HG02678 (cell line): ENCODE results near the gene PPARA.

ENCODE experiments used
- ATAC-seq: cut with Tn5 transposase; IDR thresholded peaks from one replicate; pipeline ENCODE4 v1.9.1; 2021; ENCODE audit warnings: mild to moderate bottlenecking, moderate library complexity; ENCODE audit not compliant: unreplicated experiment

The PPARA gene

DNA sequence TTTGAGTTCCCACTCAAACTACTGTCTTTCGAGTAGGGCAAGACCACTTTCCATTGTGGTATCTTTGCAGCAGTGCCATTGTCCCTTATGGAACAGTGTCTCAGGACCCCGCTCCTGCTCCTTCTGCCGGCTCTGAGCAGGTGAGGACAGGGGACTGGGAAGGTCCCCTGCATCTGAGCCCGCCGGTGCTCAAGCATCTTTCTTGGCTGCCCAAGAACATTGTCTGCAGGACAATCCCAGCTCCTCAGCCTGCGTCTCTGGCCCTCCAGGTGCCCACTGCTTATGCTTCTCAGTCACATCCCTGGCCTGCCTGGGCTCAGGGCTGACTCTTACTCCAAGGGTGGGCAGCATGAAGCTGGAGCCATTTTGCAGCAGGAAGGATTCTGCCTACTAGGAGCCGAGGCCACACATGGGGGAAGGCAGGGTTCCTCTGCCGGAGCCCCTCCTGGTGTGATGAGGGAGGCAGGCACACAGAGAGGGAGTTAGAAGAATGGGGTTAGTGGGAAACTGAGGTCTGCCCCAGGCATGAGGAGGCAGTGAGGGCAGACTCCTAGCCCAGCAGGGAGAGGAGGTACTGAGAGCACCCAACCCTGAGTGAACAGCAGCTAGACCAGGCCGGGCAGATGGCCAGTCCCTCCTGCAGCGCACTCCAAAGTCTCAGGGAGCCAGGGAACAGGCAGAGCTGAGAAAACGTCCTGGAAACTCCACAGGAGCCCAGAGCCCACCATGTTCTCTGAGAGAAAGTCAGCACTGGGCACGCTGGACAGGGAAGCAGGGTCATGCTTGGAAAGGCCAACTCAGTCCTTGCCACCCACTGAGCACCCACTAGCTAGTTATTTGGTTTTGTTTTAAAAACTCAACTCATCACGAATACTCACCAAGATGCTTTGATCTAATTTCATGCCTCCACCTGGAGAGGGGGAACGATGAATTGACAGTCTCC, 7.5 kb upstream of the PPARA start:
- ATAC-seq: no peak

DNA sequence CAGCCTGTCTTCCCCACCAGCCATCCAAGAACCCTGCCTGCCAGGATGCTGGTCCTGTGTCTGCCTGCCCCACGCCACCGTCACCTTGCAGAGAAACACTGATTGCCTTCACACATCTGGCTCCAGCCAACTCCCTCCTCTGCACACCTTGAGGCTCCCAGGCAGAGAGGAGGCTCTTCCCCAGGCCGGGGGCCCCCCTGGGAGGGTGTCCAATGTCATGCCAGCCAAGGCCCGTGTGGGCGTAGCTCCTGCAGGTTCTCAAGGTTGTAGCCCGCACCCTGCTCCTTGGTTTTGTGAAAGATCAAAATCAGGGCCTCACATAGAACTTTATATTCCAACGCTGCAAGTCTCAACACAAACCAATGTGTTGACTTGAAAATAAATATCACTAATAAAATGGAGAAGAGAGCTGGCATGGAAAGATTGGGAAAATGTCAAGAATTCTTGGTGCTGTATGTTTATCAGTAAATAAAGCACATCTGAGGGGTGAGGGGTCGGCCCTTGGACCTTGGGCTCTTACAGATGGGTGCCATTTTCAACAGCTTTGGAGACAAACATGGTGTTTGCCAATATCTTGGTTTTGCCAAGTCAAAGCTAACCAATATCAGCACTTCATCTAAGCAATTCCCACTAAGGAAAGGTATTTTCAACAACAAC, 6.7 kb upstream of the PPARA start:
- ATAC-seq: no peak

DNA sequence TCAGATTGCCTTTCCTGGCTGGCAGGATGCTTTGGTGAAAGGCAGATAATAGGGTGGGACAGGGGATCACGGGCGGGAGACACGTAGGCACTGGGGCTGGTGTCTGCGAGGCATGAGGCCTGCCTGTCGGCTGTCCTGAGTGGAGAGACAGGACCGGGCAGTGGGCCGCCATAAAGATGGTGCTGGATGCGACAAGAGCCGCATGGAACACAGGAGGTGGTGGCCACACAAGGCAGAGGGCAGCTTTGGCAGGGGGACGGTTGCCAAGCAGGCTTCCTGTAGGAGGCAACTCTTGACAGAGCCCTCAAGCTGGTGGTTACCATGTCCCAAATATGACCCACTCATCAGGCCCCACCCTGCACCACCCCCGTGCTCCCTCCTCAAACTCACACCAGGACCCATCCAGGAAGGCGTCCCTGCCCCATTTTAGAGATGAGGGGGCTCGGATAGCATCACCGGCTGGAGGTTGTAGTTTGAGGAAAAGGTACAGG, 4.9 kb upstream of the PPARA start:
- no peak for ATAC-seq

DNA sequence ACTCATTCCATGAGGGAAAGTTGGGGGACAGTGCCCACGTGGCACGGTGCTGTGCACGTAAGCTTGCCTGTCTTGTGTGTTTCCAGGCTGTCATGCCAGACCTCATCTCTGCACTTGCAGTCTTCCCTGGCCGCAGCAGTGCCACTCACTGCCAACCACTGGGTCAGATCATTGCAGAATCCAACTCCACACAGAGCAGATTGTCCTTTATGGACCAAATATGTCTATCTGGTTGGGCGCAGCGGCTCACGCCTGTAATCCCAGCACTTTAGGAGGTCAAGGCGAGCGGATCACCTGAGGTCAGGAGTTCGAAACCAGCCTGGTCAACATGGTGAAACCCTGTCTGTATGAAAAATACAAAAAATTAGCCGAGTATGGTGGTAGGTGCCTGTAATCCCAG, 4.4 kb upstream of the PPARA start:
- ATAC-seq: no peak

DNA sequence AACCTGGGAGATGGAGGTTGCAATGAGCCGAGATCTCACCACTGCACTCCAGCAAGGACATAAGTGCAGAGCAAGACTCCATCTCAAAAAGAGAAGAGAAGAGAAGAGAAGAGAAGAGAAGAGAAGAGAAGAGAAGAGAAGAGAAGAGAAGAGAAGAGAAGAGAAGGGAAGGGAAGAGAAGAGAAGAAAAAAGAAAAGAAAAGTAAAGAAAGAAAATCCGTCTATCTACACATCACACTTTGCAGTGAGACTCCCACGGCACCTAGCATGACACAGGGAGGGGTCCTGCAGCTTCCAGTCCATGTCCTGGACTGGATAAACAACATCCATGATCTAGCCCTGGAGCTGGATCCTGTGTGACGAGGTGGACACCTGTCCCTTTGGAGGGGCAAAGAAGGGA, 4.0 kb upstream of the PPARA start:
- no peak for ATAC-seq

DNA sequence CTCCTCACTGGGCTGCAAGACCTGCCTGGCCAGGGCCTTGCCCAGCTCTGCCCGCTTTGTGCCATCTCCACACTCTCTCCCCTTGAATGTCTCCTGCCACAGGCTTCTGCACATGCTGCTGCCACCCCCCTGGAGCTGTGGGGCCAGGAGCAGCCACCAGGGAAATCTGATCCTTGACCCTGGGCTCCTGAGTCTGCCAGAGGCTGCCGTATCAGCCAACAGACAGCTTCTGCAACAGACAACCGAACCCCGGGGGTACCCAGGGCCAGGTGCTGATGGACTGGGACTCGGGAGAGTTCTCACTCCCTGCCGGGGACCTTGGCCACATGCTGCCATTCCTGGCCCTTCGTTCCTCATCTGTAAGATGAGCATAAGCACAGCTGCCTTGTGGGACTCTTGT, 3.3 kb upstream of the PPARA start:
- no peak for ATAC-seq

DNA sequence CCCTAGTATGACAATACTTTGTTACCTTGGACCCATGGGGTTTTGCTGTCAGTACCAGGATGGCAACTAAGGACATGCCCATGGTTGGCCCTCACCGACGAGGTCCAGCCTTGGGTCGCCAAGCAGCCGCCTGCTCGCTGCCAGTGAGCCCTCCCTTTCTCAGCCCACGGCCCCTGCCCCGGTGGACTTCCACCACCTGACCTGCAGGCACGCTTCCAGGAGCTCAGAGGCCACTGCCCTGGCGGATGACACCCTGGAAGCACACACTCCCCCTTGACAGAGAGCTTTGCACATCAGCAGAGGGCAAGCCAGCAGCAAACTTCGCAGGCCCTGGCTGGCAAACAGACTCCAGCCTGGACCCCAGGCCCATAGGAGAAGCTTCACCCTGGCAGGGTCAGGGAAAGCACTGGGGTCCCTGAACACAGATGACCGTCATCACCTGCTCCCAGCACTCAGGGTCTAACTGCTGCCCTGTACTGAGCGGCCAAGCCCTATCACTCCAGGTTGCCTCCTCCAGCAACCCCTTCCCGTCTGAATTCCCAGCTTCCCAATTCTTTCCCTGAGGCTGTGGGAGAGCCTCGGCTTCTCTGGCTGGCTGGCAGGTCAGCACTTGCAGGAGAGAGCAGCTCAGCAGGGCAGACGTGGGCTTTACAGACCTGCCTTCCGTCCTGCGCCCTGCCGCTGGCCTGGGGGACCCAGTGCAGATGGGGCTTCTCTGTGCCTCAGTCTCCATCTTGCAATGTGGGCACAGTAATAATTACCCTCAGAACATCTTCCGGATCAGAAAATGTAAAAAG, 2.7 kb upstream of the PPARA start:
- no peak for ATAC-seq

DNA sequence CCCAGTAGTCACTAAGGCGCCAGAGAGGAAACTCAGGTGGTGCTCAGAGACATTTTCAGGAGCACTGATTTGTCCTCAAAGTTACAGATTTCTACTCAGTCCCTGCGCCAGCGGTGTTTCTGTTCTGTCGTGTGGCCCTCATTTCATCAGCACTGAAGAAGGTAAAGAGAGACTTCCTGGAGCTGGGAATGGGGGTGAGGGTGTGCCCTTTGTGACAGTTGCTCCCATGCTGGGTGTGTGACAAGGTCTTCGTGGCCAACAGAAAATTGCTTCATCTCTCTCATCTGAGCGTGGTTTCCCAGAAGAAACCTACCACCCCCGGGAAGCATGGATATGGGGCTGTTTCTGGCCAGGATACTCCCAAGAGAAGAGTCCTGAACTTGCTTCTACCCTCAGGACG, 2.0 kb upstream of the PPARA start:
- ATAC-seq: no peak

DNA sequence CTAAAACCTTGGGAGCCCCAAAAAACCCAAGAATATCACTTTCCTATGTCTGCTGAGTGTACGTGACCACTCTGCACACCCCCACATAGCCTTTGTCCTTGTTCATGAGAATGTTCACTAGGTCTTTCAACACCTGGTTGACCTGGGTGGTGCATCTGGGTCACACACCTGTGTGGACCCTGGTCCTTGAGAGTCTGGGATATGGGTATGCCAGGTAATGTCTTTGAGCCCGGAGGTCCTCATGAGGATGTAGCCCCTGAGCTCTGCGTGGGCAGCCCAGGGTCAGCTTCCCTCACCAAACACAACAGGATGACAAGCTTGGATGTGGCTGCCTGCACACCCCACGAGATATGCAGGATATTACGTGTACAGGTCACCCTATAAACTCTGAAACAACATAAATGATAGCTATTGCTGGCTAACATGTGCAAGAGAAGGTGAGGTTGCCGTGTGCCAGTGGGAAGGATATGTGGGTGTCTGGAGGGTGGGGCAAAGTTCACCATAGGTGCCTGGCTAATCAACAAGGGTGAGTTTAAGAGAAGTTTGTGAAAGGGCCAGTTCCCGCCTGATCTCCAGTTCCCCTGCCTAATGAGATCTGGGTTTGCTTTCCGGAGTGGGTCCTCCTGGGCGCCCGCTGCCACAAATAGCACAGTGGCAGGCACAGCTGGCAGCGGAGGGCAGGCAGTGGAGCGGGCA, 1.4 kb upstream of the PPARA start:
- no peak for ATAC-seq

DNA sequence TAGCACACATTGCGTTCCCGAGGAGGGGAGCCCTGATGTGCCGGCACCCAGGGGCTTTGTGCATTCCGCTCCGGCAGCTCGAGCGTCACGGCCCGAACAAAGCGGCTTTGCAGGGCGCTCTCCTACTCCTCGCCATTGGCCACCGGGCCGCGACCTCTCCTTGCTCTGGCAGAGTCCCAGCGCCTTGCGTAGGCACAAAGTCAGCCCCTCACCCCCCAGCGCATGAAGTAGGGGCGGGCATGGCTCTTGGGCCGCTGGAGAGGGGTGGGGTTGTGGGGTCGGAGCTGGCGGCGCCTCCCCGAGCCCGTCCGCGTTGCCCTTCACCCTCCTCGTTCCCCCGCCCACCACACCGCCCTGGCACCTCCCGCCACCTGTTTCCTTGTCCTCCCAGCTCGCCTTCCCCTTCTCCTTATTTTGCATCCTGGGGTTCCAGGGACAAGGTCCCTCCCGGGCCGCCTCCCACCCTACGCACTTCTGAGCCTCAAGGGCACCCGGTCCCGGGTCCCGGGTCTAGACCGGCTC, 753 bp upstream of the PPARA start:
- peak; percentile 2 for ATAC-seq

DNA sequence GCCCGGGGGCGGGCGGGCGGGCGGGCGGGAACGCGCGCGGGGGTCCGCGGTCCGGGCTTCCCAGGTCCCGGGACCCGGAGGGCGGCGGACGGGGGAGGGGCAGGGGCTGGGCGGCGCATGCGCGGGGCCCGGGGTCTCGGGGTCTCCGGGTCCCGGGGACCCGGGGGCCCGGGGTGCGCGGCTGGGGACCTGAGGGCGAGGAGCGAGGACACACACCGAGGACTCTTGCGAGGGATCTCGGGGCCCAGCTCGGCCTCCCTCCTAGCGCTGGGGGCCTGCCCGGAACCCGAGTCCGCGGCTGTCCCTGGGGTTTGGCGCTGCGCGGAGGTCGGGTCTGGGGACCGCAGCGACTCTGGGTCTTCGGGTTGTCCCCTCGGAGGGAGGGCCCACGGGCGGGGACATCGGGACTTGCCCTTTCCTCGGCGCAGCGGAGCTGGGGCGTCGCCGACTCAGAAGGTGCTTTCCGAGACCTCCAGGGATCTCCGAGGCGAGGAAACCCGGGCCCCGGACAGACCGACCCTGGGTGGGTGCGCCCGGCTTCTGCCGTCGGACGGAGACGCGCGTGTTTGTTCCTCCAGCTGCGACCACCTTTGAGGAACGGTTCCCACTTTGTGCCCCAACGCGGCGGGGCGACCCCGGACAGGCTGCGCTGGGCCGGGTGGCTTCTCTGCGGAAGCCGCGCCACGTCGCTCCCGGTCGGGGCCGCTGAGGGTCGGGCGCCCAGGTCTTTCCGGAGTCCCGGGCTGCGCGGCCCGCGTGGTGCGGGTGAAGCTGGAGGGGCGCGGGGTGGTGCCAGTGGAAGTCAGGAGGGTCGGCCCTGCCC, 540 bp downstream of the PPARA start:
- peak; percentile 27 for ATAC-seq

DNA sequence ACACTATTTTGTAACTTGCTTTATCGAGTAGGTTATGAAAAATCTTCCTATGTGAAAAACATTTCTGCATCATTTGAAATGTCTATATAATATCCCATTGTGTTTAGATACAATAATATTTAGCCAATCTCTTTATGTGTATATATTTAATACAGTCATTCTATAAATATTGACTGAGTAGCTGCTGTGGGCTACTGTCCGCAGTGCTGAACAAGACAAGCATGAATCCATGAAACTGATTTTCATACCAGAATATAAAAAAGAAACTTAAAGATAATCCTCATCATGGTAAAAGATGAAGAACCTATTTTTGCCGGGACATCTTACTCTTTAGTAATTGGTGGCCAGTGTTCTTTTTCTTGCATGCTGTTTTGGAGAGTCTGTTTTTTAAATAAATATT, 3.6 kb downstream of the PPARA start:
- ATAC-seq: no peak

DNA sequence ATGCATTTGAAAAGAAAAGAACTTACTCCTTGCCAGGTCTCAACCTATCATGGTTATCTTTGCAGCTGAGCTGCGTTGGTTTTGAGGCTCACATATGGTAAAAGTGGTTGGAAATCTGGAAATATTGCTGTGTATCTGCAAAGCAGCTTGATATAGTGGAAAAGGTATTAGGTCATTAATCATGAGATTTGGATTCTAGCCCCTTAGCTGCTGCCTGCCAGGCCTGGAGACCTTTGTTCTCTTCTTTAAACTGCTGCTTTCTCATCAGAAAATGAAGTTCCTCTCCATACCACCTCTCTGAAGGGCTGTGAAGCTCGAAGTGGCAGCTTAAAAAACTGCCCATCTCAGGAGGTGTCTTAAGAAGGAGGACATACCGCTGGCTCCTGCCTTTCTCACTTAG, 5.7 kb downstream of the PPARA start:
- no peak for ATAC-seq

DNA sequence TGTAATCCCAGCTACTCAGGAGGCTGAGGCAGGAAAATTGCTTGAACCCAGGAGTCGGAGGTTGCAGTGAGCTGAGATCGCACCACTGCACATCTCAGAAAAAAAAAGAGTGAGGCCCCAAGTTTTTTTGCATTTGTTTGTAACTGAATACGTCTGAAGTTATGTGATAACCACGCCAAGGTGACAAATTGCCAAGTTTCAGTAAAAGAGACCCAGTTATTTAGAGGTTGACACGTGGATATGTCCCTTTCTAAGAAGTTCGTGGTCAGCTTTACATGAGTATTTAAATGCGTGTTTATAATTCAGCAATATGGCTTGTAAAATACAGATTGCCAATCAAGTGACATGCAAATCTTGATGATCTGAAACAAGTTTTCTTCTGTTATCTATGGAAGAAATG, 8.0 kb downstream of the PPARA start:
- no peak for ATAC-seq

DNA sequence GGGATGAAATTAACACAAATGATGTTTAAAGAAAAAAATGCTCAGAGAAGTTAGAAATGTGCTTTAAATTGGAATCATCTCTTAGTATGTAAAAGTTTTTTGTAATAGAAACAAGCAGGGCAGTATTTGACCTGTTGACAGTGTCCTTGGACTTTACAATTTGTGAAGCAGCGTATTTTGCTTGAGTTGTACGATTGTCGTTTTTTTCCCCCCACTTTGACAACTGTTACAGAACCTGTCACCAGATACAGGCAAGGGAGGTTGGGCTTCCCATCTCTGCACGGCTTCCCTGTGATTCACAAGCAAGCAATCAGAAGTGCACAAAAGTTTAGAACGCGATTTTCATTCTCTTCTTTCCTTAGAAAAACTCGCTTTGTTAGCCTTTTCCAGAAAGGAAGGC, 8.9 kb downstream of the PPARA start:
- no peak for ATAC-seq

DNA sequence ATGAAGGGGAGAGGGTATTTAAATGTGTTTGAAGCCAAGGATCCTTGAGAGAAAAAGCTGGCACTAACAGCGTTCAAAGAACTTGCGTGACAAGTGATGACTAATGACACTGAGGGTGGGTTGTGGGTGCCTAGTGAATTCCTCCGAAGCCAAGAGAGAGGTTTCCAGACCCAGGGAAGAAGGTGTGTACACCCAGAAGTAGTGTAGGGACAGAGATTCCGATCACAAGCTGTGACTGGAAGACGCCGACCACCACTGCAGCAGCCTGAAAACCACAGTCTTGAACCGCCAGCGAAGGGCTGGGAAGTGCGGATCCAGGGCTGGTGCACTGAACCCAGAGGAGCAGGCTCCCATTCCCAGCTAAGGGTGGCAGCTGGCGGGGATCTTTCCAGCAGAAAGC, 9.5 kb downstream of the PPARA start:
- ATAC-seq: no peak

DNA sequence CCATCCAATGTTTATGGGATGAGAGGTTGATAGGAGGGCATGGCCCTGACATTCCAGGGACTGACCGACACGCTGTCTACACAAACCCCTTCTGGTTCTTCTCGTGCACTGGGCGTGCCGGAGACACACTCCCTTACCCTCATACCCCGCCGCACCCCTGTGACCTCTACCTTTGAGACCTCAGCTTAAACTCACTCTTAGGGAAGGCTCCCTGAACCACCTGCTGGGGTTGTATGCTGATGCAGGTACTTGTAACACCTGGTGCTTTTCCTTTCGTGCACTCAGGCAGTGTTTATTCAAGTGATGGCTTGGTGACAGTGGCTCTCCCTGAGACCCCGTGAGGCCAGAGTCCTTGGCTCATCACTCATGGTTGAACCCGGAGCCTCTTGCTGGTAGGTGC, 12.0 kb downstream of the PPARA start:
- ATAC-seq: no peak

DNA sequence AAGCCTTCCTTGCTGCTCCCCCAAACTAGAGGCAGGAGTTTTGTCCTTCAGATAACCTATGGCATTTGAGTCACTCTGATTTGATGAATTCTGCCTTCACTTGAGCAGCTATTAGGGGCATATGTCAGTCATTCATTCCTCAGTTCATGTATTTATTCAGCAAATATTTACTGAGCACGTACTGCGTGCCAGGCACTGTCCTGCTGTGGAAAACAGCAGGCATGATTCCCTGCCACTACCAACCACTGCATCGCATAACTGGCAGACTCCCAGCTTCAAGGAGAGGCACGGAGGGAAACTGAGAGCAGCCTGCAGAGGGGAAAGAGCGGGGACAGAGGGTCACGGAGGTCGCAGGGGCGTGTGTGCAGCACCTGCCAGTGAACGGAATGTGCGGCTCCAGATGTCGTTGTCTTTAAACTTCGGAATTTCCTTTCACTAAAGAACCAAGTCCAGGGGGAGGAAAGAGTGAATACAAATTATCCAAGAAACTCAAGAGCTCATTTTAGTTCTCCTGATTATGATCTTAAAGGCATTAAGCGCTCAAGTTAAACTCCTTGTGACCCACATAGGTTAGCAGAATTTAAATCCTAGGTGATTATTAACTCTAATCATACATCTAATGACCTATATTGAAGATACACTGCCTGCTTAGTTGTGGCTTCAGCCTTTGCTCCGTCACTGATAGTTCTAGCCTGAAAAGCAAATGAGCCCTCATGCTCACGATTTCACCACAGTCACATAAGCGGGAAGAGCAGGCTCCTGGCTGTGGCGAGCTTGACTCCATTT, 12.6 kb downstream of the PPARA start:
- no peak for ATAC-seq

DNA sequence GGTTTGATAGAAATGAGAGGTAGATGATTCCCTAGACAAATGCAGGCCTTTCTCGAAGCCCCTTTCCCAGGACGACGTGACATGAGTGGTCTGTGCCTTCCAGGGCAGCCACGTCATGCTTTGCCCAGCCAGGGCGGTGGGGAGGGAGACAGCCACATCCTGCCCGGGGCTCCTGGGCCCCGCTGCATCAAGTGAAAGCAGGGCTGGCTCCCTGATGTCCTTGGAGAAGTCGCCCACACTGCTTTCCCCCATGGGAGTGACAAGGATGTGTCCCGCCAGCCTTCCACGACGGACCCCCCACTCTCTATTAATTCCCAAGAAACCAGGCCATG, 13.2 kb downstream of the PPARA start:
- ATAC-seq: no peak
